ENCODE measurements around the gene CIRBP. TPM values are rescaled to one million over a fixed set of nuclear protein-coding genes. Genes with fewer than 3 reads are reported as not detected.

Gene CIRBP
- total and polyA plus RNA-seq, 2 of the 13 experiments (the other 11 are each of a cell fraction or from before 2014, with no cell fraction given), result 133 to 140 TPM

DNA sequence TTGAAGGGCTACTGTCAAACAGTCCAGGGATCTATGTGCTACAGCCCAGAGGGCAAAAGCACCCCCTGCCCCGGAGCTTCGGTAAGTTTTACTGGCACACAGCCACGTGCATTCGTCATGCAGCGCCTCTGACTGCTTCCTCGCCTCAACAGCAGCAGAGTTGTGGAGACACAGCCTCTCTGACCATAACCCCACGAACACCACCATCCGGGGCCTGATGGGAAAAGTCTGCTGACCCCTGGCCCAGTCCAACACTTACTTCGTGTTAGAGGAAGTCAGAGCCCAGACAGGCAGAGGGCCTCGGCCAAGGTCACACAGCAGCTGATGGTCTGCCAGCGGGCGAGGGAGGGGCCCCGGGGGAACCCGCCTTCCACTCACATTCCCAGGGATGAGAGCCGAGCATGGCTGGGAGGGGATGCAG lies 36.5 kb upstream of the CIRBP start:
- peak overlapping the region; percentile 31 for H3K4me2 ChIP-seq (ENCODE audit: low read depth, low read length)
- peak overlapping the region; percentile 39 for H3K27ac ChIP-seq (ENCODE audit: extremely low read length, insufficient read depth, low read length)
- no peaks in the 10 kb centered on the region for H3K27me3 ChIP-seq (ENCODE audit: control insufficient read depth in 1 of 2, insufficient read depth in 2 of 2, low read length in 2 of 2)
- peaks cover 0 to 3% of the 10 kb centered on the region in 2 experiments; a peak in 1 of 5 replicates for H3K36me3 ChIP-seq (replicated peaks in 1 of 2; ENCODE audit: control insufficient read depth in 1 of 2, insufficient read depth in 2 of 2, low read length in 2 of 2)
- BruUV-seq (replicated peaks), result no TSS peak
- ATAC-seq (peak; percentile 14), DNase-seq (ENCODE audit: low spot score) (no peak), FAIRE-seq (no peak)
- intact Hi-C loops (cut with micrococcal nuclease; ENCODE audit: unreplicated experiment), result no loop called here
- no peak overlapping the region for H3K4me3 ChIP-seq (replicated peaks in 1 of 3; ENCODE audit: insufficient read depth in 1 of 3, low read depth in 2 of 3, low read length in 3 of 3)
- H3K4me1 ChIP-seq (ENCODE audit: insufficient read depth, low read length), result peaks cover 24% of the 10 kb centered on the region
- H4K20me1 ChIP-seq (ENCODE audit: insufficient read depth, low read length), result no peaks in the 10 kb centered on the region
- H3K9me3 ChIP-seq (ENCODE audit: low read length), result no peaks in the 10 kb centered on the region
- H3K79me2 ChIP-seq (ENCODE audit: insufficient read depth, low read length), result no peaks in the 10 kb centered on the region
- CTCF ChIA-PET (ENCODE audit: low intra/inter-chr PET ratio, low total read pairs), result no interaction called here
- POLR2A ChIA-PET, result interaction anchor here (0.6 to 1.3 kb wide), 4 partner anchors 9 to 56 kb away, joined by 3 to 4 read pairs (median 3); partner anchors contain the start of gene ATP5F1D
- H3K9ac ChIP-seq (ENCODE audit: insufficient read depth, low read depth, low read length), result no peak overlapping the region
- WGBS (ENCODE audit: low lambda C conversion rate), result no CpG with 5 or more reads among the region's 15 CpGs
- H2AFZ ChIP-seq (ENCODE audit: low read length), result no peak overlapping the region
- in situ Hi-C loops (cut with HindIII; ENCODE audit: extremely low pct_ligation_motif_present, low pct_unique_long_range_greater_than_20kb), result no loop called here
- TF ChIP-seq PPARG (CRISPR knock-in tag; conservative IDR thresholded peaks at IDR 0.05) (peak; percentile 88), RCOR2 (CRISPR knock-in tag; IDR thresholded peaks at IDR 0.05) (0 out of 2 replicates have a peak, but pooled peaks have one; percentile 28), TARDBP (CRISPR knock-in tag; IDR thresholded peaks at IDR 0.05) (0 out of 2 replicates have a peak, but pooled peaks have one; percentile 20), KLF13 (CRISPR knock-in tag; IDR thresholded peaks at IDR 0.05) (no peak), ZNF687 (CRISPR knock-in tag; IDR thresholded peaks at IDR 0.05) (peak; percentile 80), ZFP36 (IDR thresholded peaks at IDR 0.05; ENCODE audit: borderline replicate concordance, low read depth, low read length, partially characterized antibody) (peak; percentile 67), TFAP4 (IDR thresholded peaks at IDR 0.05; ENCODE audit: borderline replicate concordance, low read depth) (peak; percentile 77; the same call in 1 of the 2 replicates), RXRA (CRISPR knock-in tag; IDR thresholded peaks at IDR 0.05) (peak; percentile 68; the same call in 1 of the 2 replicates), ZNF576 (CRISPR knock-in tag; IDR thresholded peaks at IDR 0.05) (no peak), ZNF549 (CRISPR knock-in tag; IDR thresholded peaks at IDR 0.05) (no peak), HNRNPH1 (optimal IDR thresholded peaks at IDR 0.05; ENCODE audit: low read depth, low read length) (no peak), ZNF768 (CRISPR knock-in tag; IDR thresholded peaks at IDR 0.05) (peak; percentile 100)
- TF ChIP-seq, protein P1, sequence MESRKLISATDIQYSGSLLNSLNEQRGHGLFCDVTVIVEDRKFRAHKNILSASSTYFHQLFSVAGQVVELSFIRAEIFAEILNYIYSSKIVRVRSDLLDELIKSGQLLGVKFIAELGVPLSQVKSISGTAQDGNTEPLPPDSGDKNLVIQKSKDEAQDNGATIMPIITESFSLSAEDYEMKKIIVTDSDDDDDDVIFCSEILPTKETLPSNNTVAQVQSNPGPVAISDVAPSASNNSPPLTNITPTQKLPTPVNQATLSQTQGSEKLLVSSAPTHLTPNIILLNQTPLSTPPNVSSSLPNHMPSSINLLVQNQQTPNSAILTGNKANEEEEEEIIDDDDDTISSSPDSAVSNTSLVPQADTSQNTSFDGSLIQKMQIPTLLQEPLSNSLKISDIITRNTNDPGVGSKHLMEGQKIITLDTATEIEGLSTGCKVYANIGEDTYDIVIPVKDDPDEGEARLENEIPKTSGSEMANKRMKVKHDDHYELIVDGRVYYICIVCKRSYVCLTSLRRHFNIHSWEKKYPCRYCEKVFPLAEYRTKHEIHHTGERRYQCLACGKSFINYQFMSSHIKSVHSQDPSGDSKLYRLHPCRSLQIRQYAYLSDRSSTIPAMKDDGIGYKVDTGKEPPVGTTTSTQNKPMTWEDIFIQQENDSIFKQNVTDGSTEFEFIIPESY (CRISPR knock-in tag; IDR thresholded peaks at IDR 0.05), result peak; percentile 69
- TF ChIP-seq, protein P2, sequence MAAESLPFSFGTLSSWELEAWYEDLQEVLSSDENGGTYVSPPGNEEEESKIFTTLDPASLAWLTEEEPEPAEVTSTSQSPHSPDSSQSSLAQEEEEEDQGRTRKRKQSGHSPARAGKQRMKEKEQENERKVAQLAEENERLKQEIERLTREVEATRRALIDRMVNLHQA (CRISPR knock-in tag; IDR thresholded peaks at IDR 0.05), result no peak
- TF ChIP-seq, protein P3, sequence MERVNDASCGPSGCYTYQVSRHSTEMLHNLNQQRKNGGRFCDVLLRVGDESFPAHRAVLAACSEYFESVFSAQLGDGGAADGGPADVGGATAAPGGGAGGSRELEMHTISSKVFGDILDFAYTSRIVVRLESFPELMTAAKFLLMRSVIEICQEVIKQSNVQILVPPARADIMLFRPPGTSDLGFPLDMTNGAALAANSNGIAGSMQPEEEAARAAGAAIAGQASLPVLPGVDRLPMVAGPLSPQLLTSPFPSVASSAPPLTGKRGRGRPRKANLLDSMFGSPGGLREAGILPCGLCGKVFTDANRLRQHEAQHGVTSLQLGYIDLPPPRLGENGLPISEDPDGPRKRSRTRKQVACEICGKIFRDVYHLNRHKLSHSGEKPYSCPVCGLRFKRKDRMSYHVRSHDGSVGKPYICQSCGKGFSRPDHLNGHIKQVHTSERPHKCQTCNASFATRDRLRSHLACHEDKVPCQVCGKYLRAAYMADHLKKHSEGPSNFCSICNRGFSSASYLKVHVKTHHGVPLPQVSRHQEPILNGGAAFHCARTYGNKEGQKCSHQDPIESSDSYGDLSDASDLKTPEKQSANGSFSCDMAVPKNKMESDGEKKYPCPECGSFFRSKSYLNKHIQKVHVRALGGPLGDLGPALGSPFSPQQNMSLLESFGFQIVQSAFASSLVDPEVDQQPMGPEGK (CRISPR knock-in tag; IDR thresholded peaks at IDR 0.05), result peak; percentile 74

Data from HepG2 (cell line).